Subcutaneous adipose tissue (tissue), 4 donors: Measurements from ENCODE around the gene OR51V1. TPM values are rescaled to one million over a fixed set of nuclear protein-coding genes. Genes with fewer than 3 reads are reported as not detected.
"Not testable (repeated sequence)": the region's sequence is repeated elsewhere in the genome, so short reads cannot be mapped to it uniquely, and the experiment has no call there.

ENCODE experiments used
- total RNA-seq, 4 donors: library from RNA; depleted of rRNA; stranded (reverse); fragments of >200 nt; gene quantifications; one replicate each; pipeline ENCODE4 v1.1.0, GENCODE V29; 2016
- TF ChIP-seq, protein P1 (sequence below): fragments of 450-650 bp; IDR thresholded peaks from one replicate; pipeline ENCODE4 v1.5.1; 2016; ENCODE audit warnings: low read depth, mild to moderate bottlenecking, control low read depth, antibody characterized with exemption, moderate library complexity

OR51V1 gene, protein sequence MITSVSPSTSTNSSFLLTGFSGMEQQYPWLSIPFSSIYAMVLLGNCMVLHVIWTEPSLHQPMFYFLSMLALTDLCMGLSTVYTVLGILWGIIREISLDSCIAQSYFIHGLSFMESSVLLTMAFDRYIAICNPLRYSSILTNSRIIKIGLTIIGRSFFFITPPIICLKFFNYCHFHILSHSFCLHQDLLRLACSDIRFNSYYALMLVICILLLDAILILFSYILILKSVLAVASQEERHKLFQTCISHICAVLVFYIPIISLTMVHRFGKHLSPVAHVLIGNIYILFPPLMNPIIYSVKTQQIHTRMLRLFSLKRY
- total RNA-seq = not detected

DNA sequence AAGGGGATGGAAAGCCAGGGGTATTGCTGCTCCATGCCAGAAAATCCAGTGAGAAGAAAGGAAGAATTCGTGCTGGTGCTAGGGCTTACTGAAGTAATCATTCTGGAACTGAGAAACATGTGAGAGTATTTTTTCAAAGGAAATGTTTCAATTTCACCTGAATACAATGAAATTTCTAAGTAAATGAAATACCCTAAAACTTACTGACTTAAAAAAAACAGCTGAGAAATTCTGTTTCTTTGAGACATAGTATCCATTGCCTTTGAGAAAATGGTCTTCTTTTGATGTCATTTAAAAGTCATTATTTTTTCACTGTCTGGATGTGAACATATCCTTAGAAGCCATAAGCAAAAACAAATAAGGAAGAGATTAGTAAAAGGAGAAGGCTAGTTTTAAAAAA lies at the start of gene OR51V1:
TSS of gene OR51V1 (minus strand) at position 101 of the 400 bp plus-strand sequence. CDS start at position 101, 0 bp downstream.
- TF ChIP-seq, protein P1, sequence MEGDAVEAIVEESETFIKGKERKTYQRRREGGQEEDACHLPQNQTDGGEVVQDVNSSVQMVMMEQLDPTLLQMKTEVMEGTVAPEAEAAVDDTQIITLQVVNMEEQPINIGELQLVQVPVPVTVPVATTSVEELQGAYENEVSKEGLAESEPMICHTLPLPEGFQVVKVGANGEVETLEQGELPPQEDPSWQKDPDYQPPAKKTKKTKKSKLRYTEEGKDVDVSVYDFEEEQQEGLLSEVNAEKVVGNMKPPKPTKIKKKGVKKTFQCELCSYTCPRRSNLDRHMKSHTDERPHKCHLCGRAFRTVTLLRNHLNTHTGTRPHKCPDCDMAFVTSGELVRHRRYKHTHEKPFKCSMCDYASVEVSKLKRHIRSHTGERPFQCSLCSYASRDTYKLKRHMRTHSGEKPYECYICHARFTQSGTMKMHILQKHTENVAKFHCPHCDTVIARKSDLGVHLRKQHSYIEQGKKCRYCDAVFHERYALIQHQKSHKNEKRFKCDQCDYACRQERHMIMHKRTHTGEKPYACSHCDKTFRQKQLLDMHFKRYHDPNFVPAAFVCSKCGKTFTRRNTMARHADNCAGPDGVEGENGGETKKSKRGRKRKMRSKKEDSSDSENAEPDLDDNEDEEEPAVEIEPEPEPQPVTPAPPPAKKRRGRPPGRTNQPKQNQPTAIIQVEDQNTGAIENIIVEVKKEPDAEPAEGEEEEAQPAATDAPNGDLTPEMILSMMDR = no peak

DNA sequence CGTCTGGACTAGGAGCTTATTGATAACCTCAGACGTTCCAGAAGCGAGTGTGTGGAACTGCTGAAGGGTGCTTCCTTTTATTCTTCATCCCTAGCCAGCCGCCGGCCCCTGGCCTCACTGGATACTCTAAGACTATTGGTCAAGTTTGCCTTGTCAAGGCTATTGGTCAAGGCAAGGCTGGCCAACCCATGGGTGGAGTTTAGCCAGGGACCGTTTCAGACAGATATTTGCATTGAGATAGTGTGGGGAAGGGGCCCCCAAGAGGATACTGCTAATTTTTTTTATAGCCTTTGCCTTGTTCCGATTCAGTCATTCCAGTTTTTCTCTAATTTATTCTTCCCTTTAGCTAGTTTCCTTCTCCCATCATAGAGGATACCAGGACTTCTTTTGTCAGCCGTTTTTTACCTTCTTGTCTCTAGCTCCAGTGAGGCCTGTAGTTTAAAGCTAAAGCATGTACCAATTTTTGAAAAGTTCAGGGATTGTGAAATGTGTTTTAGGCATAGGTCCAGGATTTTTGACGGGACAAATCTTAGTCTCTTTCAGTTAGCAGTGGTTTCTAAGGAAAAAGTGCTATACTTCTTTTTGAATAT lies 49.4 kb upstream of the OR51V1 start, which contains the start of gene HBG1:
TSS of gene HBG1 (minus strand) at position 51 of the 590 bp plus-strand sequence. CDS start 53 bp downstream, outside the sequence.
- TF ChIP-seq, protein P1 = not testable (repeated sequence)

DNA sequence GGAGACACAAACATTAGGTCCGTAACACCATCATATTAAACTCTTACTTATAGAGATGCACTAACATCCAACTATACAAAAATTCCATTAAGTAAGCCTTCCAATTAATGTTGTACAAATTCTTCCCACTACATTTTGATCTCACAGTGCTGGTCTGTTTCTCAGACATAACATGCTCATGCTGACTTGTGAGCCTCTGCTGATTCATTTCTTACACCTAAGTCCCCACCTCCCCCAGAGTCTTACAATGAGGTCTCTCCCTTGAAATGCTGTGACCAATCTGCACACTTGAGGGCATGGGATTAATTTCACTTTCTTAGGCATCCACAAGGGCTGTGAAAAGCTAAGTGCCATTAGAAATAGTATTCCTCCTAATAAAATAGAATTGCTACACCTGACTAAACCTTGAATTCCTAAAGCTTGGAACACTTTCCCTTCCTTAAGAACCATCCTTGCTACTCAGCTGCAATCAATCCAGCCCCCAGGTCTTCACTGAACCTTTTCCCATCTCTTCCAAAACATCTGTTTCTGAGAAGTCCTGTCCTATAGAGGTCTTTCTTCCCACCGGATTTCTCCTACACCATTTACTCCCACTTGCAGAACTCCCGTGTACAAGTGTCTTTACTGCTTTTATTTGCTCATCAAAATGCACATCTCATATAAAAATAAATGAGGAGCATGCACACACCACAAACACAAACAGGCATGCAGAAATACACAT lies 47.1 kb upstream of the OR51V1 start:
- TF ChIP-seq, protein P1 = no peak

DNA sequence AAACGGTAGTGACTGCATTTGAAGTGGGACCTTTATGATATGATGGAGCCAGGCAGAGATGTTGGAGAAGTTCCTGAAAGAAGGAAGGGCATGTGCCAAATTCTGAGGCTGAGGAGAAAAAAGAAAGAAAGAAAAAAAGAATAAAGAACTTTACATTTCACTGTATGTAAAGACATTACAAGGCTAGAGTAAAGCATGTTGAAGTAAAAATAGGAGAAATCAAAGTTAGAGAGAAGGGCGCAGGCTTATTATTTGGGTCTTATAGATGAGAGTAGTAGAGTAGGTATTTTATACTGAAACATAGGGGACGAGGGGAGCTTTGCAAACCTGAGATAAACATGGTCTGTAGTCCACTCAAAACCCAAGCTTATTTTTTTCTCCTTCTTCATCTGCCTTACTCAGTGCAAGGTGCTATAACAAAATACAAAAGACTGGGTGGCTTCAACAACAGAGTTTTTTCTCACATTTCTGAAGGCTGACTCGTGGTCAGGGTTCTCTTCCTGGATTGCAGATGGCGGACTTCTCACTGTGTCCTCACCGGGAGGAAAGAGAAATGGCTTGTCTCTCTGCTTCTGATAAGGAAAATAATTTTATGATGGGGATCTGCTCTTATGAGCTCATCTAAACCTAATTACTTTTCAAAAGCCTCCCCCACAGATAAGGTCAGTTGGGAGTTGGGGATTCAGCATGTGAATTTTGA lies 46.4 kb upstream of the OR51V1 start:
- TF ChIP-seq, protein P1 = no peak

DNA sequence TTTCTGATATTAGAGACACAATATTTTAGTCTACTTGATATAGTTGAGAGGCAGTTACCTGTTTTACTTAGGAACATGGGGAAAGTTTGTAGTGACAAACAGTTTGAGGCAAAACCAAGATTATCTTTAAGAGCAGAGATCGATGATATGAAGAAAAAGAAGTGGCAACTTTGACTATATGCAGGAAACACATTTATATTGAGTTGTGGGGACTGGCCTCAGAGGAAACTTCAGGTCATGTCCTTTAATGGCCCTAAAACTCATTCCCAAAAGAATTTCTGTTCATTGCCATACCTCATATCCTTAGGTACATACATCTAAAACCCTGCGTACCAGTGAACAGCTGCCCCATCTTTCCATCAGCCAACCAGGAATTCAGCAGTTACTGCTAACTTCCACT lies 44.7 kb upstream of the OR51V1 start:
- TF ChIP-seq, protein P1 = no peak

DNA sequence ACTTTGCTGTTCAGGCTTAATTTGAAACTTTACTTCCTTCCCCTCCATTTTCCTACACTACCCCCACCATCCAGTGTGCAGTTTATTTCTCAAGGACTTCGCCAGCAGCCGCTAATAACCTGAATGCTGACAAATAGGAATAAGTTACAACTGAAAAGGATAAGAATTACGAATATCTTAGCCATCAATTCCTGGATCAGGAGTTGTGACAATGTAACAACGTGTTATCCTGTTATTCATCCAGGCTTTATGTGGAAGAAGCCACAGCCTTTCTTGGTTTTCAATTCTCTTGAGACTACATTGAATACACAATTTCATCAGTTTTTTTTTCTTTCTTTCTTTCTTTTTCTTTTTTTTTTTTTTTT lies 43.3 kb upstream of the OR51V1 start:
- TF ChIP-seq, protein P1 = no peak
